ENCODE results near the gene HS3ST3A1. TPM values are rescaled to one million over a fixed set of nuclear protein-coding genes. Genes with fewer than 3 reads are reported as not detected.

Gene HS3ST3A1
- total and polyA plus RNA-seq, 2 of the 8 experiments (the other 6 are each of a cell fraction or from before 2014, with no cell fraction given): 5.4 to 5.7 TPM

- no peak for TF ChIP-seq CHD7 (IDR thresholded peaks at IDR 0.05; ENCODE audit: insufficient replicate concordance, low read length)
- no peak for TF ChIP-seq ASH2L (IDR thresholded peaks at IDR 0.05; ENCODE audit: low read length)
- TF ChIP-seq HDAC6 (IDR thresholded peaks at IDR 0.05; ENCODE audit: low read depth, low read length): no peak
- no peak for TF ChIP-seq SP2 (IDR thresholded peaks at IDR 0.05; ENCODE audit: low read length)
- no peak for TF ChIP-seq TBP (IDR thresholded peaks at IDR 0.05; ENCODE audit: low read depth, low read length)
- TF ChIP-seq SAP30 (IDR thresholded peaks at IDR 0.05; ENCODE audit: insufficient read depth, insufficient replicate concordance, low read length): no peak
- no peak for TF ChIP-seq RXRA (IDR thresholded peaks at IDR 0.05; ENCODE audit: insufficient read depth, low read depth, low read length)
- no peak for TF ChIP-seq SIX5 (IDR thresholded peaks at IDR 0.05; ENCODE audit: low read depth, low read length)
- TF ChIP-seq CEBPB (IDR thresholded peaks at IDR 0.05; ENCODE audit: low read depth, low read length): no peak
- no peak for TF ChIP-seq BCL11A (IDR thresholded peaks at IDR 0.05; ENCODE audit: low read depth in 2 of 2, low read length in 2 of 2)
- TF ChIP-seq SRF (IDR thresholded peaks at IDR 0.05; ENCODE audit: low read depth, low read length): no peak
- no peak for TF ChIP-seq E2F6 (IDR thresholded peaks at IDR 0.05)
Measured at GRCh38 chr17:13508896-13509295, 92.8 kb downstream of the HS3ST3A1 start (continued).
